ENCODE measurements around the gene KRTAP5-6.

The KRTAP5-6 gene

GRCh38 chr11:1702506-1702905 is 5.5 kb downstream of the KRTAP5-6 start:
- no peak for DNase-seq (ENCODE audit: low read depth)

DNA sequence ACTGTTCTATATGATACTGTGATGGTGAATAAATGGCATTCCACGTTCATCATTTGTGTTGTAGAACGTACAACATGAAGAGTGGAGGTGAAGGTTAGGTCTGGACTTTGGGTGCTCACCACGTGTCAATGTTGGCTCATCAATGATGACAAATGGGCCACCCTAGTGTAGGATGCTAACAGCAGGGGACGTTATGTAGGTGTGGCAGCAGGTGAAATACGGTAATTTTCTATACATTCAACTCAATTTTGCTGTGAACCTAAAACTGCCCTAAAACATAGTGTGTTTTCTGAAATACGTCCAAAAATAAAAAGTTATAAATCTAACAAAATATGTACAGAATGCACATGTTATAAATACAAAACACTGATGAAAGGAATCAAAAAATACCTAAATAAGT is 6.2 kb downstream of the KRTAP5-6 start:
- no peak for DNase-seq (ENCODE audit: low read depth)

- DNase-seq (ENCODE audit: low read depth): no peak
Measured at GRCh38 chr11:1705126-1706052, 8.4 kb downstream of the KRTAP5-6 start.

GRCh38 chr11:1706634-1707400 is 9.8 kb downstream of the KRTAP5-6 start:
- DNase-seq (ENCODE audit: low read depth): no peak

- no peak for DNase-seq (ENCODE audit: low read depth)
Measured at GRCh38 chr11:1707751-1708150, 10.8 kb downstream of the KRTAP5-6 start.

GRCh38 chr11:1708716-1709115 is 11.7 kb downstream of the KRTAP5-6 start:
- no peak for DNase-seq (ENCODE audit: low read depth)

DNA sequence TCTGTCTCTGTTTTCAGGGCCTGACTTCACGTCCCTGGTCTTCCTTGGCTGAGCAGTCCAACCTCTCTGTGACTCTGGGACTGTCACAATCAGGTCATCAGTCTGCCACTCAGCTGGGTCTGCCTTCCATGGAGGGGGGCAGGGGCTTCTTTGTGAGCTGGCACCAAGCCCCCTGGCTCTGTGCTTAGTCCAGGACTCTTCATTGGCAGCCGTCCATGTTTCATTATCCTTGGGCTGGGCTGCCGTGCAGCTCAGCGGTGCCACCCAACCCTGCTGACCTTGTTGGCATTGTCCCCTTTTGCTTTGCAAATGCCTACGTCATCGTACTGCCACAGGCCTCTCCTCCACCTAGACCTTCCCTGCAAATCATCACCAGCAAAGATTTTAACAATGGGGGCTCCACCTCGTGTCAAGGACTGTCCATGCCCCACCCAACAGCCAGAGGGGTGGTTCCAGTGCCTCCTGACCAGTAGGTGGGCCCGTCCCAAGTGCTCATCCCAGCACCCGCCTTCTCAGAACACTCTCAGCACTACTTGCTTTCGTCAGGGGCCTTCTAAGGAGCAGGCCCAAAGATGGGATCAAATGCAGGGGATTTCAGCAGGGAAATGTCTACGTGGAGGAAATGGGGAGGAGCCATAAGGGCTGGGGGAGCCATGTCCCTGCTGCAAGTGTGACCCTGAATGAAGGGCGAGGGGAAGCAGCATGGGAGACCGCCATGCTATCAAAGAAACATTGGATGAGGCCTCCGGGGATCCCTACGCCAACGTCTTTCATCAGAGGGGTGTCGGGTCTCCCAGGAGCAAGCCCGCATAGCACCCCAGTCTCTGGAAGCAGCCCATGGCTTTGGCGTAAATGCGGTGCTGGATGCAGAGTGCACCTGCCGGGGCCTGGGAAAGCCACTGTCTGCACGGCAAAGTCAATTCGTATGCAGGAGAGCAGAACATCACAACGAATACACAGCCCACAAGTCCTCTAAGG is 18.2 kb downstream of the KRTAP5-6 start:
- no peak for DNase-seq (ENCODE audit: low read depth)

DNA sequence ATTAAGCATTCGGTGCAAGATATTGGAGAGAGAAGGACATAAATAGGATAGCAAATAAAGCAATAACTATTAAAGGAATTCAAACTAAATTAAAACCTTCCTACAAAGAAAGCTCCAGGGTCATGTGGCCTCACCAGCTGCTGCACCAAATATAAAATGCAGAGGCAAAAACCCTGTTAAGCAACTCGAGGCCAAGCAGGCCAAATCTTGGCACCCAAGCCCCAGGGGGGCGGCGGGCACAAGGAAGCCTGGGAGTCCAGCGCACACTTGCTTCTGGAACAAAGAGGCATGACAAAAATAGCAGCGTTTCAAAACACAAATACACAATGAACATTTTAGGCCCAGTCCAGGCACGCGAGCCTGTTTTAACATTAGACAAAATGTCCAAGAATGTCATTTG is 20.8 kb downstream of the KRTAP5-6 start:
- no peak for DNase-seq (ENCODE audit: low read depth)

GRCh38 chr11:1718326-1718725 is 21.3 kb downstream of the KRTAP5-6 start:
- DNase-seq (ENCODE audit: low read depth): no peak

DNA sequence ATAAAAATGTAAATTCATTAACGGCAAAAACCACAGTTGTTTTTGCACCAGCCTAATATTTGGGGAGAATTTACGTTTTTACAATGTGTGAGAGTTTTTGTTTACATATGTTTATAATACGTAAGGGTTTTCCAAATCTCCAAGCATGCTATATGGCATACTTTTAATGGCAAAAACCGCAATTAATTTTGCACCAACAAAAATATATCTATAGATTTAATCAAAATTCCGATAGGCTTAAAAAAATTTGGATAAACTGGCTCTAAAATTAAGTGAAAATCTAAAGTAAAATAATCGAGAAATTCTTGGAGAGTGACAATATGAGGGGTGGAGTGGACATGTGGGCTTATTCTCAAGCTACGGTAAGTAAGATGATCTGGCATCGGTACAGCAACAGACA is 22.8 kb downstream of the KRTAP5-6 start:
- no peak for DNase-seq (ENCODE audit: low read depth)

DNA sequence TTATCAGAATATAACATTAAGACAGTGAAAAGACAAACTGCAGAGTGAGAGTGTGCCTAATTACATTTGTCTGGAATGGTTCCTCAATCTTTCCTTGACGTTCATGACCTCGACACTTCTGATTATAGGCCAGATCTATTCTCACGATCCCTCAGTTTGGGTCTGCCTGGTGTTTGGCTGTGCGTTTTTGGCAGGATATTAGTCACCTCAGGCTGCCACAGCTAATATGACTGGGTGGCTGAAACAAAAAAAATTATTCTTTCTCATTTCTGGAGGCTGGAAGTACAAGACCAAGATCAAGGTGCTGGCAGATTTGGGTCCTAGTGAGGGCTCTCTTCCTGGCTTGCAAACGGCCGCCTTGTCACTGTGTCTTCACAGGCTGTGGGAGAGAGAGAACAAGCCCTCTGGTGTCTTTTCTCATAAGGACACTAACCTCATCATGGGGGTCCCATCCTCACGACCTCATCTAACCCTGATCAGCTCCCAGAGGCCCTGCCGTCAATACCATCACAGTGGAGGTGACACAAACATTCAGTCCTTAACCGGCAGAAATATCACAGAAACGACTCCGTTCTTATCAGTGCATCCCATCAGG is 30.2 kb downstream of the KRTAP5-6 start:
- DNase-seq (ENCODE audit: low read depth): no peak

DNA sequence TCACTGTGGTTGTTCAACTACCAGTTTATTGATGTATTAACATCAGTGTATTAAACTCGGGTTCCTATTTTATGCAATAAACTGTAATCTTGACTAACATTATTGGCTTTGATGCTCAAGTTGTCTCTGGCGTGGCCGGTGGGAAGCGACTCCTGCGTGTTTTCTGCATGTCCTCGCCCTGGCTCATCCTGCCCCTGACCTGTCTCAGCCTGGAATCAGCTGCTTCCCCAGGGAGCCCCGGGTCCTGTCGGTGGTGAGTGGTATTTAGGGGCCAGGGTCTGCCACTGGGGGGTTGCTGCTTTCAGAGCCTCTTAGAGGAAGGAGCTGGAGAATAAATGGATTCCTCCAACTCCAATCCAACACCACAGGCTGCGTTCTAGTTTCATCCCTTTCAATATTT is 30.9 kb downstream of the KRTAP5-6 start:
- DNase-seq (ENCODE audit: low read depth): no peak

DNA sequence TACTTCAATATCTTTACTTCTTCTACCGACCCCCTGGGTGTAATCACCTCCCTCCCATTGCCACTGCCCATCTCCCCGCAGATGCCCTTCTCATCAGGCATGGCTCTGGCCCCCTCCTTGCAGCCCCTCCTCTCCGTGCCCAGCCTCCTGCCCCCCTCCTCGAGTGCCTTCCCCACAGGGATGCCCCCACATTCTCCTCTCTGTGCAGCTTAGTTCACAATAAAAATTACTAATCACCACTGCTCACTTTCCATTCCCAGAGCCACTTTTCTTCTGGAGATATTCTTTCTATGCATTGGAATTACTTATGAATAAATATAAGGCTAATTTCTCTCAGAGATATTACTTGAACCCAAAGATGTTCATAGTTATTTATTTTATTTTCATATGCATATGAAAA is 31.3 kb downstream of the KRTAP5-6 start:
- no peak for DNase-seq (ENCODE audit: low read depth)

- DNase-seq (ENCODE audit: low read depth): no peak
Measured at GRCh38 chr11:1728931-1729691, 32.1 kb downstream of the KRTAP5-6 start.

GRCh38 chr11:1729692-1730011 is 32.7 kb downstream of the KRTAP5-6 start:
- DNase-seq (ENCODE audit: low read depth): no peak

GRCh38 chr11:1730059-1730629 is 33.1 kb downstream of the KRTAP5-6 start:
- no peak for DNase-seq (ENCODE audit: low read depth)

DNA sequence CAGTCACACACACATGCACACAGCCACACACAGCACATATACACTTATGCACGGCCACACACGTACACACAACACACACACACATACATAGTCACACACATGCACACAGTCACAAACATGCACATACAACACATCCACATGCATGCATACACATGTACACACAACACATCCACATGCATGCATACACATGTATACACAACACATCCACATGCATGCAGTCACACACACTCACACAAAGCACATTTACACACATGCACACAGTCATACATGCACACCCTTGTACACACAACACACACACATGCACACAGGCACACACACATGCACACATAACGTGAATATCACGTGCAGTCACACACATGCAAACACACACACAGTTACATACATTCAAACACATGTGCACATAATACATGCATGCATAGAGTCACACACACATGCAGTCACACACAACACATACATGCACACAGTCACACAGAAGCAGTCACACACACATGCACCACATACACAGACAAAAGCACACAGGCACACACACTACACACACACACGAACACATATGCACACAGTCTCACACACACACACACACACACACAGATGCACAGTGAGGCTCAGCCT is 34.6 kb downstream of the KRTAP5-6 start:
- DNase-seq (ENCODE audit: low read depth): no peak

DNA sequence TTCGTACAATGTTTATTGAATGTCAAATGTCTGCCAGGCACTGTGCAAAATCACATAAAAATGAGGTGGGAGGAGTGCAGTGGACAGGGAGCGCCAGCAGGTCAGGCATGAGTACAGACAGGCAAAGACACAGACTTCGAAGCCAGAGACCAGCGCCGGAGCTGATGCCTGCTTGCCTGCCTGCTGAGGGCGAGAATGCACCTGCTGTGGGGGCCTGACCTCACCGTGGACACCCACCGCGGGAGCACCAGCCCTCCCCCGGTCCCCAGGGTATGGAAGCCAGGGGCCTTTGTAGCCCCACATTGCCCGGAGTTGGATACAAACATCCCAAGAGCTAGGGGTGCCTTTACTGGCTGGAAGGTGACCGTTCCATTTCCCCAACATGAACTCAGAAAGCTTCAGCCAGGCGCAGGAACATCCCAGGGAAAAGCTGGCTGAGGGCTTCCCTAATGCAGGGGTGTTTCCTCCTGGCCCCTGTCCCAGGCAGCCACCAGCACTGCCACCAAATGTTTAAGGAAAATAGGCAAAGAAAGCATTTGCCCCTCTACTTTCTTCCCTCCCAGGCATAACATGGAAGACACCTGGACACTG is 35.5 kb downstream of the KRTAP5-6 start:
- no peak for DNase-seq (ENCODE audit: low read depth)

DNA sequence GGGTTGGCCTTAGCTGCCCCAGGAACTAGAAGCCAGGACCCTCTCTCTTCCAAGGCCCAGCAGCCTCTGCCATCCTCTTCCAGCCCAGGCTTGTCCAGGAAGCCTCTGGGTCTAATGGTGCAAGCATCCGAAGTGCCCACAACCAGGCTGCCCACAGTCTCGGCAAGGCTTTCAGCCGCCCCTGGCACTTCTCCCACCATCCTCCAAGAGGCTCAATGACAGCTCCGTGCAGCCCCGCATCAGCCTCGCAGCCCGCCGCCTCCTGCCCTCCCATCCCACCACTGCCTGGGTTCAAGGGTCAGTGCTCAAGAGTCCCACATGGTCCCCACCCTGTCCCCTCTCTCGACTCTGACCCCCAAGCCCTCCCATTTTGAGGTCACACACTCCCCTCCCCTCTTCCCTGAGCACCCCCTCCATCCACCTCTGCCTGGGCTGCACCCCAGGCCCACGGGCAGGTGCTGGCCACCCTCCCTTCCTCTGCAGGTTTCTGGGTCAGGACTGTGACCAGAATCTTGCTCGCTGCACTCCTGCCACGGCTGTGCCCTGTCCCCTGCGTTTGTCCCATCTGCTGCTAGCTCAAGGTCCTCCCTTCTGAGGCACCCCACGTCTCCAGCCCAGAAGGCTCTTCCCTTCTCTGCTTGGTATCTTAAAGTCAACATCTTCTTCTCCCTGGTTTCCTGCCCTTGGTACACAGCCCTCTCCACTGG is 36.2 kb downstream of the KRTAP5-6 start:
- no peak for DNase-seq (ENCODE audit: low read depth)
